GM23338 (cell line): Measurements from ENCODE around the gene LENEP. TPM values are rescaled to one million over a fixed set of nuclear protein-coding genes. Genes with fewer than 3 reads are reported as not detected.
A peak's percentile ranks its signal among the peaks of the same experiment; 100 is the strongest.

Source experiments
- ATAC-seq: fragments of 200-7000 bp; cut with Tn5 transposase; 3 replicates; pipeline ENCODE4 v1.9.1; 2020
- DNase-seq: peaks from one replicate; pipeline ENCODE4 v3.0.0-alpha.2; 2015; ENCODE audit warnings: low spot score
- H2AFZ ChIP-seq: fragments of 200-600 bp; sonication (generic); 2 replicates; pipeline ENCODE4 v1.8.0; 2016; ENCODE audit warnings: antibody characterized with exemption, mild to moderate bottlenecking, moderate library complexity
- H3F3A ChIP-seq: fragments of 200-600 bp; sonication (generic); replicated peaks from 2 replicates; pipeline ENCODE4 v1.8.0; 2017; ENCODE audit warnings: antibody characterized with exemption, mixed run types, low read depth
- H3K27ac ChIP-seq: fragments of 200-600 bp; sonication (generic); 2 replicates; pipeline ENCODE4 v1.6.1; 2016; ENCODE audit warnings: low read depth
- H3K27me3 ChIP-seq: fragments of 200-600 bp; sonication (generic); 2 replicates; pipeline ENCODE4 v1.8.0; 2016; ENCODE audit warnings: mild to moderate bottlenecking, mixed run types, moderate library complexity; ENCODE audit not compliant: insufficient read depth
- H3K36me3 ChIP-seq: fragments of 200-600 bp; sonication (generic); 2 replicates; pipeline ENCODE4 v1.8.0; 2016; ENCODE audit warnings: mild to moderate bottlenecking; ENCODE audit not compliant: insufficient read depth
- H3K4me1 ChIP-seq: fragments of 200-600 bp; sonication (generic); 2 replicates; pipeline ENCODE4 v1.8.0; 2016; ENCODE audit warnings: mild to moderate bottlenecking, moderate library complexity; ENCODE audit not compliant: insufficient read depth
- H3K4me2 ChIP-seq: fragments of 200-600 bp; sonication (generic); 2 replicates; pipeline ENCODE4 v1.7.1; 2017; ENCODE audit warnings: mixed run types
- H3K4me3 ChIP-seq: fragments of 200-600 bp; sonication (generic); 2 replicates; pipeline ENCODE4 v1.6.1; 2016; ENCODE audit warnings: mixed run types
- H3K79me2 ChIP-seq: fragments of 200-600 bp; sonication (generic); replicated peaks from 2 replicates; pipeline ENCODE4 v1.8.0; 2017; ENCODE audit warnings: mild to moderate bottlenecking; ENCODE audit not compliant: insufficient read depth
- H3K9me2 ChIP-seq: fragments of 200-600 bp; sonication (generic); 2 replicates; pipeline ENCODE4 v1.8.0; 2017; ENCODE audit not compliant: insufficient read depth
- H4K20me1 ChIP-seq: fragments of 200-600 bp; sonication (generic); replicated peaks from 2 replicates; pipeline ENCODE4 v1.8.0; 2017; ENCODE audit warnings: mild to moderate bottlenecking; ENCODE audit not compliant: insufficient read depth
- H3K27ac Mint-ChIP-seq: 2 replicates; pipeline ENCODE4 v1.8.0; 2020; ENCODE audit warnings: inconsistent platforms, mild to moderate bottlenecking, moderate library complexity, mixed read lengths
- H3K27me3 Mint-ChIP-seq: 3 replicates; pipeline ENCODE4 v1.8.0; 2022; ENCODE audit warnings: low read depth, mild to moderate bottlenecking, moderate library complexity, mixed read lengths, inconsistent platforms; ENCODE audit not compliant: insufficient read depth, poor library complexity
- H3K36me3 Mint-ChIP-seq: 3 replicates; pipeline ENCODE4 v1.8.0; 2021; ENCODE audit warnings: low read depth, mild to moderate bottlenecking, inconsistent platforms, moderate library complexity, mixed read lengths
- H3K4me1 Mint-ChIP-seq: 3 replicates; pipeline ENCODE4 v1.8.0; 2020; ENCODE audit warnings: mild to moderate bottlenecking, inconsistent platforms, mixed read lengths
- H3K4me3 Mint-ChIP-seq: 3 replicates; pipeline ENCODE4 v1.8.0; 2021; ENCODE audit warnings: moderate library complexity, mild to moderate bottlenecking, inconsistent platforms, mixed read lengths
- H3K9me3 Mint-ChIP-seq: 3 replicates; pipeline ENCODE4 v1.8.0; 2020; ENCODE audit warnings: moderate library complexity, mild to moderate bottlenecking, inconsistent platforms, mixed read lengths
- CREB1 ChIP-seq: fragments of 250-450 bp; sonication (Bioruptor Pico); IDR thresholded peaks from 2 replicates; pipeline ENCODE4 v1.5.0; 2020; ENCODE audit warnings: low read depth, mild to moderate bottlenecking, moderate library complexity
- EZH2 ChIP-seq: fragments of 200-600 bp; sonication (generic); IDR thresholded peaks from one replicate; pipeline ENCODE4 v1.8.0; 2017; ENCODE audit warnings: antibody characterized with exemption, mild to moderate bottlenecking, low read depth; ENCODE audit not compliant: unreplicated experiment
- EZH2phosphoT487 ChIP-seq: fragments of 200-600 bp; sonication (generic); IDR thresholded peaks from one replicate; pipeline ENCODE4 v1.8.1; 2018; ENCODE audit warnings: antibody characterized with exemption; ENCODE audit not compliant: unreplicated experiment
- JUNB ChIP-seq: IDR thresholded peaks from one replicate; pipeline ENCODE4 v1.6.1; 2016; ENCODE audit warnings: antibody characterized with exemption; ENCODE audit not compliant: unreplicated experiment
- NANOG ChIP-seq: IDR thresholded peaks from 2 replicates; pipeline ENCODE4 v1.6.1; 2016; ENCODE audit warnings: antibody characterized with exemption, borderline replicate concordance
- POLR2AphosphoS5 ChIP-seq: IDR thresholded peaks from 2 replicates; pipeline ENCODE4 v1.6.1; 2016; ENCODE audit warnings: antibody characterized with exemption, low read depth
- ZNF114 ChIP-seq: fragments of 250-450 bp; sonication (Bioruptor Pico); IDR thresholded peaks from 2 replicates; pipeline ENCODE4 v1.5.0; 2020; ENCODE audit warnings: mild to moderate bottlenecking, moderate library complexity
- polyA plus RNA-seq: library from polyadenylated mRNA; unstranded; fragments of >200 nt; fragmentation: Nextera tagmentation; extraction: Ambion mirVana; gene quantifications from 2 replicates; pipeline ENCODE4 v1.2.1, GENCODE V29; 2016
- total RNA-seq: library from RNA; depleted of rRNA; stranded (reverse); fragments of >200 nt; shearing (Covaris generic); gene quantifications from 2 replicates; pipeline ENCODE4 v1.2.3, GENCODE V29; 2014
- TF ChIP-seq, protein P1 (sequence below): fragments of 250-450 bp; sonication (Bioruptor Pico); IDR thresholded peaks from 2 replicates; pipeline ENCODE4 v1.5.0; 2020; ENCODE audit warnings: mild to moderate bottlenecking, moderate library complexity
- TF ChIP-seq, protein P2 (sequence below): IDR thresholded peaks from 2 replicates; pipeline ENCODE4 v1.6.1; 2016; ENCODE audit warnings: antibody characterized with exemption

The LENEP gene
- total and polyA plus RNA-seq, 2 experiments from 2014 or later = 1.6 TPM; not detected in 1

DNA sequence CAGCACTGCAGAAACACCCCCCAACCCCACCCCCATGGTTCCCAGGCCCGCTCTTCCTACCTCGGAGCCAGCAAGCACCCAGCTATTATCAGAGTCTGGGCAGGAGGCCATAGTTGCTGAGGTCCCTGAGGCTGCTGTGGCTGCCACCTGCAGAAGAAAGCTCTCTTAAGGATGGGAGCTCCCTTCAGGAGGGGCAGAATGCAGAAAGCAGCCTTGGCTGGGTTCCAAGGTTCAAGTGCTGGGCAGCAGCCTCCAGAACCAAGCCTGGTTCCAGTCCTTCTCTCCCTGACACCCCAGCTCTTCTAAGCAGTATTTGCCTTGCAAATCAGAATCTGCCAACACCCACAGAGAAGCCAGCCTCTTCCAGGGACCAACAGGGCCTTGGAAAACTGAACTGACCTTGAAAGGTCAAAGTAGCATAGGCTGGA, 39.8 kb upstream of the LENEP start (continued):
- TF ChIP-seq, protein P1, sequence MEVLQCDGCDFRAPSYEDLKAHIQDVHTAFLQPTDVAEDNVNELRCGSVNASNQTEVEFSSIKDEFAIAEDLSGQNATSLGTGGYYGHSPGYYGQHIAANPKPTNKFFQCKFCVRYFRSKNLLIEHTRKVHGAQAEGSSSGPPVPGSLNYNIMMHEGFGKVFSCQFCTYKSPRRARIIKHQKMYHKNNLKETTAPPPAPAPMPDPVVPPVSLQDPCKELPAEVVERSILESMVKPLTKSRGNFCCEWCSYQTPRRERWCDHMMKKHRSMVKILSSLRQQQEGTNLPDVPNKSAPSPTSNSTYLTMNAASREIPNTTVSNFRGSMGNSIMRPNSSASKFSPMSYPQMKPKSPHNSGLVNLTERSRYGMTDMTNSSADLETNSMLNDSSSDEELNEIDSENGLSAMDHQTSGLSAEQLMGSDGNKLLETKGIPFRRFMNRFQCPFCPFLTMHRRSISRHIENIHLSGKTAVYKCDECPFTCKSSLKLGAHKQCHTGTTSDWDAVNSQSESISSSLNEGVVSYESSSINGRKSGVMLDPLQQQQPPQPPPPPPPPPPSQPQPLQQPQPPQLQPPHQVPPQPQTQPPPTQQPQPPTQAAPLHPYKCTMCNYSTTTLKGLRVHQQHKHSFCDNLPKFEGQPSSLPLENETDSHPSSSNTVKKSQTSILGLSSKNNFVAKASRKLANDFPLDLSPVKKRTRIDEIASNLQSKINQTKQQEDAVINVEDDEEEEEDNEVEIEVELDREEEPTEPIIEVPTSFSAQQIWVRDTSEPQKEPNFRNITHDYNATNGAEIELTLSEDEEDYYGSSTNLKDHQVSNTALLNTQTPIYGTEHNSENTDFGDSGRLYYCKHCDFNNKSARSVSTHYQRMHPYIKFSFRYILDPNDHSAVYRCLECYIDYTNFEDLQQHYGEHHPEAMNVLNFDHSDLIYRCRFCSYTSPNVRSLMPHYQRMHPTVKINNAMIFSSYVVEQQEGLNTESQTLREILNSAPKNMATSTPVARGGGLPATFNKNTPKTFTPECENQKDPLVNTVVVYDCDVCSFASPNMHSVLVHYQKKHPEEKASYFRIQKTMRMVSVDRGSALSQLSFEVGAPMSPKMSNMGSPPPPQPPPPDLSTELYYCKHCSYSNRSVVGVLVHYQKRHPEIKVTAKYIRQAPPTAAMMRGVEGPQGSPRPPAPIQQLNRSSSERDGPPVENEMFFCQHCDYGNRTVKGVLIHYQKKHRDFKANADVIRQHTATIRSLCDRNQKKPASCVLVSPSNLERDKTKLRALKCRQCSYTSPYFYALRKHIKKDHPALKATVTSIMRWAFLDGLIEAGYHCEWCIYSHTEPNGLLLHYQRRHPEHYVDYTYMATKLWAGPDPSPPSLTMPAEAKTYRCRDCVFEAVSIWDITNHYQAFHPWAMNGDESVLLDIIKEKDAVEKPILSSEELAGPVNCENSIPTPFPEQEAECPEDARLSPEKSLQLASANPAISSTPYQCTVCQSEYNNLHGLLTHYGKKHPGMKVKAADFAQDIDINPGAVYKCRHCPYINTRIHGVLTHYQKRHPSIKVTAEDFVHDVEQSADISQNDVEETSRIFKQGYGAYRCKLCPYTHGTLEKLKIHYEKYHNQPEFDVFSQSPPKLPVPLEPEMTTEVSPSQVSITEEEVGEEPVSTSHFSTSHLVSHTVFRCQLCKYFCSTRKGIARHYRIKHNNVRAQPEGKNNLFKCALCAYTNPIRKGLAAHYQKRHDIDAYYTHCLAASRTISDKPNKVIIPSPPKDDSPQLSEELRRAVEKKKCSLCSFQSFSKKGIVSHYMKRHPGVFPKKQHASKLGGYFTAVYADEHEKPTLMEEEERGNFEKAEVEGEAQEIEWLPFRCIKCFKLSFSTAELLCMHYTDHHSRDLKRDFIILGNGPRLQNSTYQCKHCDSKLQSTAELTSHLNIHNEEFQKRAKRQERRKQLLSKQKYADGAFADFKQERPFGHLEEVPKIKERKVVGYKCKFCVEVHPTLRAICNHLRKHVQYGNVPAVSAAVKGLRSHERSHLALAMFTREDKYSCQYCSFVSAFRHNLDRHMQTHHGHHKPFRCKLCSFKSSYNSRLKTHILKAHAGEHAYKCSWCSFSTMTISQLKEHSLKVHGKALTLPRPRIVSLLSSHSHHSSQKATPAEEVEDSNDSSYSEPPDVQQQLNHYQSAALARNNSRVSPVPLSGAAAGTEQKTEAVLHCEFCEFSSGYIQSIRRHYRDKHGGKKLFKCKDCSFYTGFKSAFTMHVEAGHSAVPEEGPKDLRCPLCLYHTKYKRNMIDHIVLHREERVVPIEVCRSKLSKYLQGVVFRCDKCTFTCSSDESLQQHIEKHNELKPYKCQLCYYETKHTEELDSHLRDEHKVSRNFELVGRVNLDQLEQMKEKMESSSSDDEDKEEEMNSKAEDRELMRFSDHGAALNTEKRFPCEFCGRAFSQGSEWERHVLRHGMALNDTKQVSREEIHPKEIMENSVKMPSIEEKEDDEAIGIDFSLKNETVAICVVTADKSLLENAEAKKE (CRISPR knock-in tag) = no peak
- TF ChIP-seq JUNB (no peak), ZNF114 (no peak), NANOG (no peak), POLR2AphosphoS5 (no peak)

DNA sequence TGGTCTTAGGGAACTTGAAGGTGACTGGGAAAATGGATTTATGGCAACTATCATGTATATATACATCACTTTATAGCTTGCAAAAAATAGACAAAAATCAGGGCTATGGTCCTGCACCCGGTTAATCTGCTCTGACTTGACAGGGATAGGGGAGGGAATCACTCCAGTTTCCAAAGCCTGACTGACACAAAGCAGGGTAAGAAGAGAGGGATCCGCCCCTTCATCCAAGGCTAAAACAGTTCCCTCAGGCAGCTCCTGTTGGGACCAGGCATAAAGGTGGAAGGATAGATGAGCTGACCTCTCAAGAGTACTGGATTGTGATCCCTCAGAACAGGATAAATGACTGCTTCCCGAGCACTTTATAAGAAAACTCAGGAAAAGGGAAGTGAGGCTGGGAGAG, 38.8 kb upstream of the LENEP start:
- H3K27me3 Mint-ChIP-seq = peaks cover 33% of the 10 kb centered on the region
- H3K27ac ChIP-seq = no peak overlapping the region
- peaks cover 30% of the 10 kb centered on the region for H3K4me1 ChIP-seq
- H3K4me1 Mint-ChIP-seq = peaks cover 55% of the 10 kb centered on the region
- H2AFZ ChIP-seq = no peak overlapping the region
- peak overlapping the region; percentile 50; the same call in 1 of the 2 replicates for H3K4me3 ChIP-seq
- no peaks in the 10 kb centered on the region for H3K9me3 Mint-ChIP-seq
- no peaks in the 10 kb centered on the region for H3K9me2 ChIP-seq
- ATAC-seq (no peak), DNase-seq (no peak)
- H3F3A ChIP-seq = peaks cover 14% of the 10 kb centered on the region
- no peaks in the 10 kb centered on the region for H3K36me3 ChIP-seq
- H3K4me2 ChIP-seq = peak overlapping the region; percentile 67
- H4K20me1 ChIP-seq = peaks cover 9% of the 10 kb centered on the region; the same call in 1 of the 2 replicates
- H3K79me2 ChIP-seq = no peaks in the 10 kb centered on the region
- H3K36me3 Mint-ChIP-seq = peaks cover 9% of the 10 kb centered on the region
- no peaks in the 10 kb centered on the region for H3K27me3 ChIP-seq
- H3K4me3 Mint-ChIP-seq = peak overlapping the region; percentile 90
- no peak overlapping the region for H3K27ac Mint-ChIP-seq
- TF ChIP-seq CREB1 (CRISPR knock-in tag) = no peak
- TF ChIP-seq EZH2phosphoT487 = no peak
- TF ChIP-seq ZNF114 = no peak
- no peak for TF ChIP-seq NANOG
- no peak for TF ChIP-seq EZH2
- TF ChIP-seq, protein P1 (CRISPR knock-in tag) = no peak
- TF ChIP-seq, protein P2, sequence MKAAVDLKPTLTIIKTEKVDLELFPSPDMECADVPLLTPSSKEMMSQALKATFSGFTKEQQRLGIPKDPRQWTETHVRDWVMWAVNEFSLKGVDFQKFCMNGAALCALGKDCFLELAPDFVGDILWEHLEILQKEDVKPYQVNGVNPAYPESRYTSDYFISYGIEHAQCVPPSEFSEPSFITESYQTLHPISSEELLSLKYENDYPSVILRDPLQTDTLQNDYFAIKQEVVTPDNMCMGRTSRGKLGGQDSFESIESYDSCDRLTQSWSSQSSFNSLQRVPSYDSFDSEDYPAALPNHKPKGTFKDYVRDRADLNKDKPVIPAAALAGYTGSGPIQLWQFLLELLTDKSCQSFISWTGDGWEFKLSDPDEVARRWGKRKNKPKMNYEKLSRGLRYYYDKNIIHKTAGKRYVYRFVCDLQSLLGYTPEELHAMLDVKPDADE = no peak
